HepG2 (cell line): ENCODE measurements around the gene CRYGS. TPM values are rescaled to one million over a fixed set of nuclear protein-coding genes. Genes with fewer than 3 reads are reported as not detected.

Experiments
- ATAC-seq: fragments of 200-7000 bp; cut with Tn5 transposase; 3 replicates; pipeline ENCODE4 v1.9.1; 2020; ENCODE audit warnings: mild to moderate bottlenecking, moderate library complexity
- BruUV-seq: library from RNA; stranded (reverse); fragments of 400-500 nt; replicated peaks from 2 replicates; lab custom pipeline; 2021; lab: Mats Ljungman, UMichigan
- CTCF ChIA-PET: fragments of 300-600 bp; formaldehyde crosslinking; extraction: SDS; loops from one replicate; lab custom pipeline; 2021; ENCODE audit warnings: low total read pairs, inconsistent platforms, low intra/inter-chr PET ratio; lab: Yijun Ruan, JAX
- POLR2A ChIA-PET: fragments of 350-600 bp; sonication (Branson Sonifier 250); formaldehyde crosslinking; loops from one replicate; lab custom pipeline; 2020; ENCODE audit warnings: antibody characterized with exemption, inconsistent platforms; lab: Yijun Ruan, JAX
- DNase-seq: peaks from one replicate; pipeline ENCODE4 v3.0.0-alpha.2; 2015; ENCODE audit warnings: low spot score
- FAIRE-seq: peaks from 3 replicates; lab custom pipeline; 2011; peaks lifted over from hg19 to GRCh38; lab: Jason Lieb, UNC
- H2AFZ ChIP-seq: one replicate; pipeline ENCODE4 v1.6.1; 2011; ENCODE audit warnings: low read length, inconsistent platforms
- H3K27ac ChIP-seq: fragments of 300-600 bp; 3 replicates; pipeline ENCODE4 v1.8.0; 2011; ENCODE audit warnings: mixed run types, mild to moderate bottlenecking, mixed read lengths, low read length, inconsistent platforms; ENCODE audit not compliant: insufficient read depth; ENCODE audit errors: extremely low read length
- H3K27me3 ChIP-seq, 2 experiments: fragments of 200-600 bp in 1 of 2; 2 replicates in 1 of 2; 3 replicates in 1 of 2; pipeline versions ENCODE4 v1.6.0 to v1.8.0; 2011; ENCODE audit warnings: low read length in 2 of 2, mild to moderate bottlenecking in 2 of 2, moderate library complexity in 2 of 2, inconsistent platforms in 1 of 2; ENCODE audit not compliant: insufficient read depth in 2 of 2, control insufficient read depth in 1 of 2
- H3K36me3 ChIP-seq, 2 experiments: fragments of 200-600 bp in 1 of 2; replicated peaks in 1 of 2; 2 replicates in 1 of 2; 3 replicates in 1 of 2; pipeline versions ENCODE4 v1.5.1 to v1.8.0; 2011; ENCODE audit warnings: low read length in 2 of 2, inconsistent platforms in 1 of 2; ENCODE audit not compliant: insufficient read depth in 2 of 2, control insufficient read depth in 1 of 2
- H3K4me1 ChIP-seq: 2 replicates; pipeline ENCODE4 v1.5.1; 2012; ENCODE audit warnings: low read length, inconsistent platforms; ENCODE audit not compliant: insufficient read depth
- H3K4me2 ChIP-seq: 2 replicates; pipeline ENCODE4 v1.6.0; 2011; ENCODE audit warnings: low read depth, low read length, inconsistent platforms
- H3K4me3 ChIP-seq, 3 experiments: fragments of 200-600 bp in 1 of 3; sonication (generic), shearing (Covaris generic) in 1 of 3; replicated peaks in 1 of 3; 2 replicates each; pipeline ENCODE4 v1.5.1; 2011 to 2016; ENCODE audit warnings: low read length in 3 of 3, inconsistent platforms in 2 of 3, low read depth in 2 of 3, mild to moderate bottlenecking in 2 of 3, control low read depth in 1 of 3, mixed read lengths in 1 of 3; ENCODE audit not compliant: insufficient read depth in 1 of 3
- H3K79me2 ChIP-seq: one replicate; pipeline ENCODE4 v1.6.1; 2011; ENCODE audit warnings: low read length, inconsistent platforms; ENCODE audit not compliant: insufficient read depth
- H3K9ac ChIP-seq: 2 replicates; pipeline ENCODE4 v1.6.0; 2011; ENCODE audit warnings: mild to moderate bottlenecking, low read depth, low read length, inconsistent platforms; ENCODE audit not compliant: insufficient read depth
- H3K9me3 ChIP-seq: 2 replicates; pipeline ENCODE4 v1.5.1; 2012; ENCODE audit warnings: mild to moderate bottlenecking, low read length
- H4K20me1 ChIP-seq: 2 replicates; pipeline ENCODE4 v1.6.0; 2011; ENCODE audit warnings: inconsistent platforms, mild to moderate bottlenecking, low read length, moderate library complexity; ENCODE audit not compliant: insufficient read depth
- EHMT2 ChIP-seq: fragments of 200-600 bp; sonication (generic); IDR thresholded peaks from 2 replicates; pipeline ENCODE4 v1.7.0; 2017; ENCODE audit warnings: antibody characterized with exemption, low read depth, low read length, borderline replicate concordance
- HNF4G ChIP-seq, 2 experiments: sonication (generic) in 1 of 2; formaldehyde crosslinking in 1 of 2; IDR thresholded peaks; 2 replicates each; pipeline versions ENCODE4 v1.4.0 to v1.6.1; 2011 to 2020; ENCODE audit warnings: borderline replicate concordance in 2 of 2, low read depth in 2 of 2, mild to moderate bottlenecking in 2 of 2, low read length in 1 of 2, missing genetic modification reagents in 1 of 2, moderate library complexity in 1 of 2
- HOXA5 ChIP-seq: sonication (generic); formaldehyde crosslinking; IDR thresholded peaks from 2 replicates; pipeline ENCODE4 v1.4.0; 2020; ENCODE audit warnings: missing genetic modification reagents
- MAFK ChIP-seq, 2 experiments: IDR thresholded peaks in 1 of 2; conservative IDR thresholded peaks in 1 of 2; 2 replicates each; pipeline ENCODE4 v1.6.1; 2011; ENCODE audit warnings: improper control_type of control experiment in 2 of 2, low read length in 2 of 2
- SATB2 ChIP-seq: sonication (generic); formaldehyde crosslinking; IDR thresholded peaks from 2 replicates; pipeline ENCODE4 v1.5.0; 2020; ENCODE audit warnings: missing genetic modification reagents
- ZNF296 ChIP-seq: sonication (generic); formaldehyde crosslinking; conservative IDR thresholded peaks from 2 replicates; pipeline ENCODE4 v1.5.0; 2020; ENCODE audit warnings: mild to moderate bottlenecking, missing genetic modification reagents
- ZNF790 ChIP-seq: sonication (generic); formaldehyde crosslinking; IDR thresholded peaks from 2 replicates; pipeline ENCODE4 v1.8.0; 2022; ENCODE audit warnings: missing genetic modification reagents, mild to moderate bottlenecking, borderline replicate concordance
- whole genome bisulfite sequencing: methylation state at CpG from one replicate; pipeline ENCODE4 v1.1.6; 2017; ENCODE audit warnings: low lambda C conversion rate; 5-methylcytosine and 5-hydroxymethylcytosine counted together
- in situ Hi-C: cut with HindIII; loops from 2 replicates; pipeline ENCODE4 v1.10.0; 2017; ENCODE audit warnings: low pct_unique_long_range_greater_than_20kb; ENCODE audit not compliant: extremely low pct_ligation_motif_present
- intact Hi-C: fragments of 100-400 bp; cut with micrococcal nuclease; formaldehyde crosslinking; loops from one replicate; pipeline ENCODE4 v1.10.0; 2022; ENCODE audit not compliant: unreplicated experiment
- polyA plus RNA-seq, 8 experiments: library from polyadenylated mRNA; depleted of rRNA in 3 of 8; stranded (reverse) in 7 of 8; unstranded in 1 of 8; fragments of >200 nt; fragmentation: Illumina TruSeq in 4 of 8; extraction: Trizol in 4 of 8; gene quantifications; 2 replicates each; pipeline versions ENCODE4 v1.2.1 to v1.2.3, GENCODE V29; 2011 to 2016; ENCODE audit warnings: low read depth in 4 of 8, missing spikeins in 1 of 8, mixed read lengths in 1 of 8; ENCODE audit not compliant: insufficient read depth in 1 of 8
- total RNA-seq, 5 experiments: library from RNA; depleted of rRNA; stranded (reverse); fragments of >200 nt; fragmentation: Illumina TruSeq; extraction: Trizol; gene quantifications; 2 replicates each; pipeline ENCODE4 v1.2.3, GENCODE V29; 2016; ENCODE audit warnings: low read depth in 1 of 5

The CRYGS gene
- total and polyA plus RNA-seq, 2 of the 13 experiments (the other 11 are each of a cell fraction or from before 2014, with no cell fraction given): 2.1 to 6.7 TPM

GRCh38 chr3:186526256-186526606 lies 17.9 kb downstream of the CRYGS start:
- ATAC-seq (no peak), DNase-seq (no peak), FAIRE-seq (no peak)
- WGBS: 74% methylated on average over 6 of the region's 6 CpGs
- Histone ChIP-seq H2AFZ (no peak overlapping the region), H3K9ac (no peak overlapping the region), H3K79me2 (no peaks in the 10 kb centered on the region), H3K27ac (no peak overlapping the region), H3K4me2 (peak overlapping the region; percentile 61; the same call in 1 of the 2 replicates), H3K4me3 (no peak overlapping the region), H3K36me3 (no peaks in the 10 kb centered on the region), H3K27me3 (no peaks in the 10 kb centered on the region), H3K9me3 (no peaks in the 10 kb centered on the region), H4K20me1 (no peaks in the 10 kb centered on the region), H3K4me1 (peaks cover 58% of the 10 kb centered on the region)
- no TSS peak for BruUV-seq
- ChIA-PET POLR2A (interaction anchor here (0.9 to 1.1 kb wide), 2 partner anchors 9 to 44 kb away, joined by 3 to 4 read pairs; partner anchors contain the start of gene DNAJB11), CTCF (no interaction called here)
- in situ Hi-C loops: no loop called here
- no peak for TF ChIP-seq HNF4G (IDR thresholded peaks at IDR 0.05; ENCODE audit: borderline replicate concordance, low read depth, low read length)
- no peak for TF ChIP-seq HNF4G (CRISPR knock-in tag; IDR thresholded peaks at IDR 0.05; ENCODE audit: borderline replicate concordance, low read depth)
- no peak for TF ChIP-seq ZNF296 (CRISPR knock-in tag)
- no peak for TF ChIP-seq EHMT2
- TF ChIP-seq ZNF790 (CRISPR knock-in tag): no peak
- no peak for TF ChIP-seq MAFK (conservative IDR thresholded peaks at IDR 0.05 in 1 of 2, IDR thresholded peaks at IDR 0.05 in 1 of 2; ENCODE audit: low read length in 2 of 2)
- TF ChIP-seq HOXA5: no peak
- TF ChIP-seq SATB2 (CRISPR knock-in tag): no peak
- intact Hi-C loops: no loop called here
